Lower leg skin (tissue), 3 donors: ENCODE data around the gene ACIN1.

Source experiments
- POLR2A ChIP-seq, 2 donors: fragments of 450-650 bp; IDR thresholded peaks; one replicate each; pipeline ENCODE4 v1.6.1; 2016 to 2017; ENCODE audit warnings: antibody characterized with exemption in 2 of 2, mild to moderate bottlenecking in 1 of 2, moderate library complexity in 1 of 2
- TF ChIP-seq, protein P1 (sequence below), 3 donors: fragments of 450-650 bp; IDR thresholded peaks; one replicate each; pipeline ENCODE4 v1.5.1; 2016; ENCODE audit warnings: antibody characterized with exemption in 3 of 3, mild to moderate bottlenecking in 3 of 3, moderate library complexity in 2 of 3

DNA sequence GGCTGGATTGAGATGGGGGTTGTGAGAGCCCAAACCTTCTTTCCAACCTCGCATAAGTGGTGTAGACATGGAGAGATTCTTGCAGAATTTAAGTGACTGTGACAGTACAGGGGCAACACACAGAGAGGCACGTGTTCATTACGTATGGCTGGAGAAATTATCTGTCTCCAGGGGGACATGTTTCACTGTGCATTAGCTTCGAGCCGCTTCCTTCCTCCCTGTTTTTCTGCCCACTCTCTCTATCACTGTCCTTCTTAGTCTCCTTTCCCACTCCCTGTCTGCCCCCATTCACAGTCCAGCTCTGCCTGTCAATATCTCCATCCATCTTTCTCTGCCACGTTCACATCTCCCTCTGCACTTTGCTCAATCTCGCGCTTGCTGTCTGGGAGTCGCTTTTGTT is 73.5 kb downstream of the ACIN1 start:
- TF ChIP-seq, protein P1, sequence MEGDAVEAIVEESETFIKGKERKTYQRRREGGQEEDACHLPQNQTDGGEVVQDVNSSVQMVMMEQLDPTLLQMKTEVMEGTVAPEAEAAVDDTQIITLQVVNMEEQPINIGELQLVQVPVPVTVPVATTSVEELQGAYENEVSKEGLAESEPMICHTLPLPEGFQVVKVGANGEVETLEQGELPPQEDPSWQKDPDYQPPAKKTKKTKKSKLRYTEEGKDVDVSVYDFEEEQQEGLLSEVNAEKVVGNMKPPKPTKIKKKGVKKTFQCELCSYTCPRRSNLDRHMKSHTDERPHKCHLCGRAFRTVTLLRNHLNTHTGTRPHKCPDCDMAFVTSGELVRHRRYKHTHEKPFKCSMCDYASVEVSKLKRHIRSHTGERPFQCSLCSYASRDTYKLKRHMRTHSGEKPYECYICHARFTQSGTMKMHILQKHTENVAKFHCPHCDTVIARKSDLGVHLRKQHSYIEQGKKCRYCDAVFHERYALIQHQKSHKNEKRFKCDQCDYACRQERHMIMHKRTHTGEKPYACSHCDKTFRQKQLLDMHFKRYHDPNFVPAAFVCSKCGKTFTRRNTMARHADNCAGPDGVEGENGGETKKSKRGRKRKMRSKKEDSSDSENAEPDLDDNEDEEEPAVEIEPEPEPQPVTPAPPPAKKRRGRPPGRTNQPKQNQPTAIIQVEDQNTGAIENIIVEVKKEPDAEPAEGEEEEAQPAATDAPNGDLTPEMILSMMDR (IDR thresholded peaks at IDR 0.05): no peak
- no peak for TF ChIP-seq POLR2A (IDR thresholded peaks at IDR 0.05)
